Measurements from ENCODE around the gene TFCP2L1.

DNA sequence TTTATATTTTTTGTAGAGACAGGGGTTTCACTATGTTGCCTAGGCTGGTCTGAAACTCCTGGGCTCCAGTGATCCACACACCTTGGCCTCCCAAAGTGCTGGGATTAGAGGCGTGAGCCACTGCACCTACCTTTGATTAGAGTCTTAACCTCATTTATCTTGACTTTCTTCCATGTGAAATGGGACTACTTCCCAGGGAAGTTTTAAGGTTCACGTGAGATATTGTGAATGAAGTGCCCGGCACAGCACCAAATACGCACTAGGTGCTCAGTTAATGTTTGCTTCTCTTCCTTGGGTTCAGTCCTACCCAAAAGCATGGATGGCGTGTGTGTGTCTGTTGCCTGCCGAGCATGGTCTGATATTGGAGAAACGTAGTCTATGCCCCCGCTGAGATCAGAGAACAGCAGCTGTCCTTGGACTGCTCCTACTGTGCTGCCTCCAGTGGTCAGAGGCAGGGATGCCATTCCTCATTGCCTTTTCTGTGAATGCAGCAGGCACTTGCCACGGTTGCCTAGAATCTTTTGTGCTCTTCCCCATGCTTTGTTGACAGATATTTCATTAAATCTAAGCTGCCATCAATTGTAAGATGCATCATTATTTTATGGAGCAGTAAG is 12.3 kb upstream of the TFCP2L1 start:
- TF ChIP-seq, protein P1, sequence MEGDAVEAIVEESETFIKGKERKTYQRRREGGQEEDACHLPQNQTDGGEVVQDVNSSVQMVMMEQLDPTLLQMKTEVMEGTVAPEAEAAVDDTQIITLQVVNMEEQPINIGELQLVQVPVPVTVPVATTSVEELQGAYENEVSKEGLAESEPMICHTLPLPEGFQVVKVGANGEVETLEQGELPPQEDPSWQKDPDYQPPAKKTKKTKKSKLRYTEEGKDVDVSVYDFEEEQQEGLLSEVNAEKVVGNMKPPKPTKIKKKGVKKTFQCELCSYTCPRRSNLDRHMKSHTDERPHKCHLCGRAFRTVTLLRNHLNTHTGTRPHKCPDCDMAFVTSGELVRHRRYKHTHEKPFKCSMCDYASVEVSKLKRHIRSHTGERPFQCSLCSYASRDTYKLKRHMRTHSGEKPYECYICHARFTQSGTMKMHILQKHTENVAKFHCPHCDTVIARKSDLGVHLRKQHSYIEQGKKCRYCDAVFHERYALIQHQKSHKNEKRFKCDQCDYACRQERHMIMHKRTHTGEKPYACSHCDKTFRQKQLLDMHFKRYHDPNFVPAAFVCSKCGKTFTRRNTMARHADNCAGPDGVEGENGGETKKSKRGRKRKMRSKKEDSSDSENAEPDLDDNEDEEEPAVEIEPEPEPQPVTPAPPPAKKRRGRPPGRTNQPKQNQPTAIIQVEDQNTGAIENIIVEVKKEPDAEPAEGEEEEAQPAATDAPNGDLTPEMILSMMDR (IDR thresholded peaks at IDR 0.05; ENCODE audit: insufficient read depth, low read depth, low read length), result peak; percentile 71
- TF ChIP-seq EZH2 (IDR thresholded peaks at IDR 0.05; ENCODE audit: insufficient read depth, low read length), result no peak
